Activated T-cell treated with anti-CD3 and anti-CD28 coated beads, Interleukin-2, amount 50 U/mL, for 1 hour (primary cell): Measurements from ENCODE around the gene STYXL2.

Source experiments
- DNase-seq: peaks from one replicate; pipeline ENCODE4 v3.0.0-alpha.2; 2020

Gene STYXL2

GRCh38 chr1:167111868-167112709 is 18.2 kb downstream of the STYXL2 start:
- no peak for DNase-seq

GRCh38 chr1:167114725-167115124 is 20.9 kb downstream of the STYXL2 start:
- DNase-seq, result no peak

GRCh38 chr1:167115655-167116054 is 21.8 kb downstream of the STYXL2 start:
- no peak for DNase-seq

GRCh38 chr1:167116174-167116573 is 22.3 kb downstream of the STYXL2 start:
- DNase-seq, result no peak

- DNase-seq, result no peak
Measured at GRCh38 chr1:167117225-167117624, 23.4 kb downstream of the STYXL2 start.

- DNase-seq, result no peak
Measured at GRCh38 chr1:167118188-167118587, 24.3 kb downstream of the STYXL2 start.

GRCh38 chr1:167119696-167120095 is 25.8 kb downstream of the STYXL2 start:
- DNase-seq, result no peak

GRCh38 chr1:167120899-167121298 is 27.0 kb downstream of the STYXL2 start:
- peak; percentile 22 for DNase-seq

- DNase-seq, result peak; percentile 48
Measured at GRCh38 chr1:167121375-167122120, 27.7 kb downstream of the STYXL2 start.

- no peak for DNase-seq
Measured at GRCh38 chr1:167122121-167122480, 28.2 kb downstream of the STYXL2 start.

- no peak for DNase-seq
Measured at GRCh38 chr1:167122568-167122967, 28.7 kb downstream of the STYXL2 start.

- no peak for DNase-seq
Measured at GRCh38 chr1:167126317-167126716, 32.4 kb downstream of the STYXL2 start.

GRCh38 chr1:167126811-167127210 is 32.9 kb downstream of the STYXL2 start:
- DNase-seq, result no peak

GRCh38 chr1:167127236-167127635 is 33.4 kb downstream of the STYXL2 start:
- DNase-seq, result no peak

GRCh38 chr1:167127661-167128060 is 33.8 kb downstream of the STYXL2 start:
- DNase-seq, result no peak

GRCh38 chr1:167128261-167129227 is 34.7 kb downstream of the STYXL2 start:
- no peak for DNase-seq

GRCh38 chr1:167130829-167131510 is 37.1 kb downstream of the STYXL2 start:
- DNase-seq, result no peak

GRCh38 chr1:167132301-167133010 is 38.6 kb downstream of the STYXL2 start:
- DNase-seq, result no peak

- DNase-seq, result no peak
Measured at GRCh38 chr1:167135281-167135840, 41.5 kb downstream of the STYXL2 start.

GRCh38 chr1:167136191-167136614 is 42.3 kb downstream of the STYXL2 start:
- no peak for DNase-seq

- no peak for DNase-seq
Measured at GRCh38 chr1:167136806-167137205, 42.9 kb downstream of the STYXL2 start.
